SK-N-MC (cell line): ENCODE results near the gene DCUN1D2.

Experiments
- EZH2 ChIP-seq: fragments of 200-600 bp; sonication (generic); IDR thresholded peaks from one replicate; pipeline ENCODE4 v1.6.1; 2017; ENCODE audit warnings: antibody characterized with exemption
- POLR2AphosphoS5 ChIP-seq: IDR thresholded peaks from 2 replicates; pipeline ENCODE4 v1.6.1; 2012; ENCODE audit warnings: mild to moderate bottlenecking, low read depth, low read length, borderline replicate concordance

DNA sequence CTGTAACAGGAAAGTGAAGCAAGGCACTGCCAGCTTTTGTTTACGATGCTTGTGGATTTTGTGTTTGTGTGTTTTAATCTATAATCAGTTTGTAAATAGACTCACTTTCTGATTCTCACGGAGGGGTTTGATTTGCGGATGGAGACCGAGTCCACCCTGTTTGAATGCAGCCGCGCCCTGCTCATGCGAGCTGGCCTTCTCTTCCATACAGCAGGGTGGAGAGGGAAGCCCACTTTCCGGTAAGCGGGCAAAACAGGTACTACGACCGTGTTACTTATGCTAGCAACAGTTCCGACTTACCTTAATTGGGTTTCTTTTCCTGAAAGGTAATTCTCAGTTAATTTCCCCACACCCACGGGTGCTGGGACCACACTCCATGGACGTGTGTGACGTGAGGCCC is 70.3 kb downstream of the DCUN1D2 start:
- TF ChIP-seq EZH2 (no peak), POLR2AphosphoS5 (no peak)
